Measurements from ENCODE around the gene GRID1.
A peak's percentile ranks its signal among the peaks of the same experiment; 100 is the strongest.

Gene GRID1

DNA sequence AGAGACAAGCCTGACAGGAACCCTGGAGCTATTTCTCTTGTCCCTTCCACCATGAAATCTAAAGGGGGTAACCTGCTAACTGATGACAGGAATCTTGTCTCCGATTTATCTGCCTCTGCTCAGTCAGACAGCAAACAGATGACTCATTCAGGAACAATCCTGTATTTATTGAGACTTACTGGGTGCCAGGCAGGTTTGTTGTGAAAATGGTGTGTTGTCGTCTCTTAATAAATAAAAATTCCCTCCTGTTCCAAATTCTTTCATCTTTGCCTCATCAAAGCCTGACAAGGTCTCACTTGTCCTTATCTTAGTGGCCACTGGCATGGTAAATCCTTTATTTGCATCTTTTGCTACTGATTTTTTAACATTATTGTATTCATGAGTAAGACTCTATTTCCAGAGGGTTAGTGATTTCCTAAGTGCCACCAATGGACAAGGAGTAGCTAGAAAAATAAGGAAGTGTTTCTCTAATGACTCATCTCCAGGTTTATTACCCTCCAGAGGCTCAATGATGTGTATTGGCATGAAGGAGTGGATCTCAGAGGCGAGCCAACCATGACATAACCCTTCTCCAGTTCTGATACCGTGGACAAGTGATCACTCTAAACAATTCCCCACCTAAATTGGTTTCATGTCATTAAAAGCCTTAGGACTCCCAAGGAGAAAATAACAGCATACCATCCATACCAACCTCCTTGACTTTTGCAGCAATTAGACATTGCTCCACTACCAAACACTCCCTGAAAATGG, 724.0 kb downstream of the GRID1 start (continued):
- no peak for TF ChIP-seq ZNF23 (tag by site-specific recombination; IDR thresholded peaks at IDR 0.05; ENCODE audit: borderline replicate concordance)
- TF ChIP-seq, protein P1, sequence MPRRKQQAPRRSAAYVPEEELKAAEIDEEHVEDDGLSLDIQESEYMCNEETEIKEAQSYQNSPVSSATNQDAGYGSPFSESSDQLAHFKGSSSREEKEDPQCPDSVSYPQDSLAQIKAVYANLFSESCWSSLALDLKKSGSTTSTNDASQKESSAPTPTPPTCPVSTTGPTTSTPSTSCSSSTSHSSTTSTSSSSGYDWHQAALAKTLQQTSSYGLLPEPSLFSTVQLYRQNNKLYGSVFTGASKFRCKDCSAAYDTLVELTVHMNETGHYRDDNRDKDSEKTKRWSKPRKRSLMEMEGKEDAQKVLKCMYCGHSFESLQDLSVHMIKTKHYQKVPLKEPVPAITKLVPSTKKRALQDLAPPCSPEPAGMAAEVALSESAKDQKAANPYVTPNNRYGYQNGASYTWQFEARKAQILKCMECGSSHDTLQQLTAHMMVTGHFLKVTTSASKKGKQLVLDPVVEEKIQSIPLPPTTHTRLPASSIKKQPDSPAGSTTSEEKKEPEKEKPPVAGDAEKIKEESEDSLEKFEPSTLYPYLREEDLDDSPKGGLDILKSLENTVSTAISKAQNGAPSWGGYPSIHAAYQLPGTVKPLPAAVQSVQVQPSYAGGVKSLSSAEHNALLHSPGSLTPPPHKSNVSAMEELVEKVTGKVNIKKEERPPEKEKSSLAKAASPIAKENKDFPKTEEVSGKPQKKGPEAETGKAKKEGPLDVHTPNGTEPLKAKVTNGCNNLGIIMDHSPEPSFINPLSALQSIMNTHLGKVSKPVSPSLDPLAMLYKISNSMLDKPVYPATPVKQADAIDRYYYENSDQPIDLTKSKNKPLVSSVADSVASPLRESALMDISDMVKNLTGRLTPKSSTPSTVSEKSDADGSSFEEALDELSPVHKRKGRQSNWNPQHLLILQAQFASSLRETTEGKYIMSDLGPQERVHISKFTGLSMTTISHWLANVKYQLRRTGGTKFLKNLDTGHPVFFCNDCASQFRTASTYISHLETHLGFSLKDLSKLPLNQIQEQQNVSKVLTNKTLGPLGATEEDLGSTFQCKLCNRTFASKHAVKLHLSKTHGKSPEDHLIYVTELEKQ (tag by site-specific recombination; IDR thresholded peaks at IDR 0.05; ENCODE audit: borderline replicate concordance): peak; percentile 98
- TF ChIP-seq ZIC2 (tag by site-specific recombination; IDR thresholded peaks at IDR 0.05): no peak
- TF ChIP-seq, protein P2, sequence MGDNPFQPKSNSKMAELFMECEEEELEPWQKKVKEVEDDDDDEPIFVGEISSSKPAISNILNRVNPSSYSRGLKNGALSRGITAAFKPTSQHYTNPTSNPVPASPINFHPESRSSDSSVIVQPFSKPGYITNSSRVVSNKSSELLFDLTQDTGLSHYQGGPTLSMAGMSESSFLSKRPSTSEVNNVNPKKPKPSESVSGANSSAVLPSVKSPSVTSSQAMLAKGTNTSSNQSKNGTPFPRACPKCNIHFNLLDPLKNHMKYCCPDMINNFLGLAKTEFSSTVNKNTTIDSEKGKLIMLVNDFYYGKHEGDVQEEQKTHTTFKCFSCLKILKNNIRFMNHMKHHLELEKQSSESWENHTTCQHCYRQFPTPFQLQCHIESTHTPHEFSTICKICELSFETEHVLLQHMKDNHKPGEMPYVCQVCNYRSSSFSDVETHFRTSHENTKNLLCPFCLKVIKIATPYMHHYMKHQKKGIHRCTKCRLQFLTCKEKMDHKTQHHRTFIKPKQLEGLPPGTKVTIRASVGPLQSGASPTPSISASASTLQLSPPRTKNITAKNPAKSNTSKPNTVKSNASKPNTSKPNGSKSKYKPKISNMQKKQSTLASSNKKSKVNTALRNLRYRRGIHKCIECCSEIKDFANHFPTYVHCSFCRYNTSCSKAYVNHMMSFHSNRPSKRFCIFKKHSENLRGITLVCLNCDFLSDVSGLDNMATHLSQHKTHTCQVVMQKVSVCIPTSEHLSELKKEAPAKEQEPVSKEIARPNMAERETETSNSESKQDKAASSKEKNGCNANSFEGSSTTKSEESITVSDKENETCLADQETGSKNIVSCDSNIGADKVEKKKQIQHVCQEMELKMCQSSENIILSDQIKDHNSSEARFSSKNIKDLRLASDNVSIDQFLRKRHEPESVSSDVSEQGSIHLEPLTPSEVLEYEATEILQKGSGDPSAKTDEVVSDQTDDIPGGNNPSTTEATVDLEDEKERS (tag by site-specific recombination; IDR thresholded peaks at IDR 0.05): no peak
- TF ChIP-seq, protein P3, sequence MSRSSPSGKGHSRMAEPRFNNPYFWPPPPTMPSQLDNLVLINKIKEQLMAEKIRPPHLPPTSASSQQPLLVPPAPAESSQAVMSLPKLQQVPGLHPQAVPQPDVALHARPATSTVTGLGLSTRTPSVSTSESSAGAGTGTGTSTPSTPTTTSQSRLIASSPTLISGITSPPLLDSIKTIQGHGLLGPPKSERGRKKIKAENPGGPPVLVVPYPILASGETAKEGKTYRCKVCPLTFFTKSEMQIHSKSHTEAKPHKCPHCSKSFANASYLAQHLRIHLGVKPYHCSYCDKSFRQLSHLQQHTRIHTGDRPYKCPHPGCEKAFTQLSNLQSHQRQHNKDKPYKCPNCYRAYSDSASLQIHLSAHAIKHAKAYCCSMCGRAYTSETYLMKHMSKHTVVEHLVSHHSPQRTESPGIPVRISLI (tag by site-specific recombination; IDR thresholded peaks at IDR 0.05): no peak
- TF ChIP-seq BCL11B (tag by site-specific recombination; IDR thresholded peaks at IDR 0.05; ENCODE audit: low read depth): no peak; the same call in 1 of the 2 replicates
- peak; percentile 95 for TF ChIP-seq KLF8 (tag by site-specific recombination; IDR thresholded peaks at IDR 0.05)
- TF ChIP-seq ZNF596 (tag by site-specific recombination; IDR thresholded peaks at IDR 0.05): peak; percentile 49; the same call in 1 of the 2 replicates
- TF ChIP-seq, protein P4, sequence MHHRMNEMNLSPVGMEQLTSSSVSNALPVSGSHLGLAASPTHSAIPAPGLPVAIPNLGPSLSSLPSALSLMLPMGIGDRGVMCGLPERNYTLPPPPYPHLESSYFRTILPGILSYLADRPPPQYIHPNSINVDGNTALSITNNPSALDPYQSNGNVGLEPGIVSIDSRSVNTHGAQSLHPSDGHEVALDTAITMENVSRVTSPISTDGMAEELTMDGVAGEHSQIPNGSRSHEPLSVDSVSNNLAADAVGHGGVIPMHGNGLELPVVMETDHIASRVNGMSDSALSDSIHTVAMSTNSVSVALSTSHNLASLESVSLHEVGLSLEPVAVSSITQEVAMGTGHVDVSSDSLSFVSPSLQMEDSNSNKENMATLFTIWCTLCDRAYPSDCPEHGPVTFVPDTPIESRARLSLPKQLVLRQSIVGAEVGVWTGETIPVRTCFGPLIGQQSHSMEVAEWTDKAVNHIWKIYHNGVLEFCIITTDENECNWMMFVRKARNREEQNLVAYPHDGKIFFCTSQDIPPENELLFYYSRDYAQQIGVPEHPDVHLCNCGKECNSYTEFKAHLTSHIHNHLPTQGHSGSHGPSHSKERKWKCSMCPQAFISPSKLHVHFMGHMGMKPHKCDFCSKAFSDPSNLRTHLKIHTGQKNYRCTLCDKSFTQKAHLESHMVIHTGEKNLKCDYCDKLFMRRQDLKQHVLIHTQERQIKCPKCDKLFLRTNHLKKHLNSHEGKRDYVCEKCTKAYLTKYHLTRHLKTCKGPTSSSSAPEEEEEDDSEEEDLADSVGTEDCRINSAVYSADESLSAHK (tag by site-specific recombination; IDR thresholded peaks at IDR 0.05): peak; percentile 85
- TF ChIP-seq, protein P5, sequence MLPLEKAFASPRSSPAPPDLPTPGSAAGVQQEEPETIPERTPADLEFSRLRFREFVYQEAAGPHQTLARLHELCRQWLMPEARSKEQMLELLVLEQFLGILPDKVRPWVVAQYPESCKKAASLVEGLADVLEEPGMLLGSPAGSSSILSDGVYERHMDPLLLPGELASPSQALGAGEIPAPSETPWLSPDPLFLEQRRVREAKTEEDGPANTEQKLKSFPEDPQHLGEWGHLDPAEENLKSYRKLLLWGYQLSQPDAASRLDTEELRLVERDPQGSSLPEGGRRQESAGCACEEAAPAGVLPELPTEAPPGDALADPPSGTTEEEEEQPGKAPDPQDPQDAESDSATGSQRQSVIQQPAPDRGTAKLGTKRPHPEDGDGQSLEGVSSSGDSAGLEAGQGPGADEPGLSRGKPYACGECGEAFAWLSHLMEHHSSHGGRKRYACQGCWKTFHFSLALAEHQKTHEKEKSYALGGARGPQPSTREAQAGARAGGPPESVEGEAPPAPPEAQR (tag by site-specific recombination; IDR thresholded peaks at IDR 0.05): no peak
- peak; percentile 83 for TF ChIP-seq ZBTB17 (tag by site-specific recombination; IDR thresholded peaks at IDR 0.05)
- TF ChIP-seq ZNF501 (tag by site-specific recombination; IDR thresholded peaks at IDR 0.05): peak; percentile 62; the same call in 1 of the 2 replicates
- no peak for TF ChIP-seq ZNF423 (tag by site-specific recombination; IDR thresholded peaks at IDR 0.05)
- TF ChIP-seq, protein P6, sequence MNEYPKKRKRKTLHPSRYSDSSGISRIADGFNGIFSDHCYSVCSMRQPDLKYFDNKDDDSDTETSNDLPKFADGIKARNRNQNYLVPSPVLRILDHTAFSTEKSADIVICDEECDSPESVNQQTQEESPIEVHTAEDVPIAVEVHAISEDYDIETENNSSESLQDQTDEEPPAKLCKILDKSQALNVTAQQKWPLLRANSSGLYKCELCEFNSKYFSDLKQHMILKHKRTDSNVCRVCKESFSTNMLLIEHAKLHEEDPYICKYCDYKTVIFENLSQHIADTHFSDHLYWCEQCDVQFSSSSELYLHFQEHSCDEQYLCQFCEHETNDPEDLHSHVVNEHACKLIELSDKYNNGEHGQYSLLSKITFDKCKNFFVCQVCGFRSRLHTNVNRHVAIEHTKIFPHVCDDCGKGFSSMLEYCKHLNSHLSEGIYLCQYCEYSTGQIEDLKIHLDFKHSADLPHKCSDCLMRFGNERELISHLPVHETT (tag by site-specific recombination; IDR thresholded peaks at IDR 0.05): peak; percentile 98
